GM12878 (cell line): ENCODE results near the gene FEN1. TPM values are rescaled to one million over a fixed set of nuclear protein-coding genes. Genes with fewer than 3 reads are reported as not detected.

Experiments used
- ATAC-seq: fragments of 200-7000 bp; cut with Tn5 transposase; 3 replicates; pipeline ENCODE4 v1.9.1; 2020; ENCODE audit warnings: mild to moderate bottlenecking, moderate library complexity
- BruUV-seq: library from RNA; stranded (reverse); fragments of 400-500 nt; replicated peaks from 2 replicates; lab custom pipeline; 2021; lab: Mats Ljungman, UMichigan
- CTCF ChIA-PET: fragments of 300-600 bp; sonication (Branson Sonifier 250); formaldehyde crosslinking; extraction: SDS; loops from one replicate; lab custom pipeline; 2021; ENCODE audit warnings: inconsistent platforms; lab: Yijun Ruan, JAX
- POLR2A ChIA-PET: fragments of 350-600 bp; formaldehyde crosslinking; extraction: SDS; loops from one replicate; lab custom pipeline; 2021; ENCODE audit warnings: inconsistent platforms; lab: Charles Lee
- RAD21 ChIA-PET: fragments of 300-600 bp; sonication (Branson Sonifier 250); formaldehyde crosslinking; loops from one replicate; lab custom pipeline; 2023; ENCODE audit warnings: antibody characterized with exemption; ENCODE audit not compliant: unreplicated experiment; lab: Charles Lee
- SMC1A ChIA-PET: fragments of 300-600 bp; sonication (Branson Sonifier 250); formaldehyde crosslinking; loops from one replicate; lab custom pipeline; 2023; ENCODE audit not compliant: unreplicated experiment, uncharacterized antibody; lab: Charles Lee
- DNase-seq: peaks from one replicate; pipeline ENCODE4 v3.0.0-alpha.2; 2011; ENCODE audit warnings: low read depth, low spot score
- FAIRE-seq: peaks from 3 replicates; lab custom pipeline; 2011; peaks lifted over from hg19 to GRCh38; lab: Jason Lieb, UNC
- H2AFZ ChIP-seq: 2 replicates; pipeline ENCODE4 v1.6.0; 2011; ENCODE audit warnings: low read depth, low read length, control low read depth; ENCODE audit not compliant: control insufficient read depth
- H3K27ac ChIP-seq: 2 replicates; pipeline ENCODE4 v1.5.1; 2011; ENCODE audit warnings: control low read depth; ENCODE audit not compliant: control insufficient read depth, insufficient read depth
- H3K27me3 ChIP-seq, 2 experiments: replicated peaks in 1 of 2; 2 replicates each; pipeline versions ENCODE4 v1.6.0 to v1.6.1; 2011; ENCODE audit warnings: low read length in 1 of 2; ENCODE audit not compliant: control insufficient read depth in 2 of 2, insufficient read depth in 2 of 2
- H3K36me3 ChIP-seq, 2 experiments: 2 replicates each; pipeline ENCODE4 v1.5.1; 2011; ENCODE audit warnings: low read length in 1 of 2; ENCODE audit not compliant: control insufficient read depth in 2 of 2, insufficient read depth in 2 of 2
- H3K4me1 ChIP-seq: 2 replicates; pipeline ENCODE4 v1.6.1; 2011; ENCODE audit warnings: mild to moderate bottlenecking, low read length, moderate library complexity, mixed read lengths; ENCODE audit not compliant: control insufficient read depth, insufficient read depth
- H3K4me2 ChIP-seq: 2 replicates; pipeline ENCODE4 v1.6.0; 2011; ENCODE audit warnings: control low read depth; ENCODE audit not compliant: control insufficient read depth, insufficient read depth
- H3K4me3 ChIP-seq: fragments of 200-600 bp; sonication (generic); 2 replicates; pipeline ENCODE4 v1.5.1; 2016
- H3K79me2 ChIP-seq: 2 replicates; pipeline ENCODE4 v1.6.0; 2011; ENCODE audit warnings: low read length; ENCODE audit not compliant: control insufficient read depth, insufficient read depth
- H3K9ac ChIP-seq: 2 replicates; pipeline ENCODE4 v1.8.0; 2011; ENCODE audit warnings: low read length, control low read depth, mixed read lengths; ENCODE audit not compliant: control insufficient read depth, insufficient read depth
- H3K9me3 ChIP-seq: replicated peaks from 3 replicates; pipeline ENCODE4 v1.5.1; 2011; ENCODE audit warnings: mild to moderate bottlenecking, low read length; ENCODE audit not compliant: control insufficient read depth, insufficient read depth
- H4K20me1 ChIP-seq: 2 replicates; pipeline ENCODE4 v1.6.0; 2011; ENCODE audit not compliant: control insufficient read depth, insufficient read depth
- ATF2 ChIP-seq: IDR thresholded peaks from 2 replicates; pipeline ENCODE4 v1.6.1; 2012; ENCODE audit warnings: low read length, inconsistent platforms
- CUX1 ChIP-seq: IDR thresholded peaks from 2 replicates; pipeline ENCODE4 v1.6.1; 2012; ENCODE audit warnings: improper control_type of control experiment, low read depth, low read length; ENCODE audit not compliant: insufficient replicate concordance
- GABPA ChIP-seq: IDR thresholded peaks from 2 replicates; pipeline ENCODE4 v1.6.1; 2014; ENCODE audit warnings: antibody characterized with exemption, low read depth, mild to moderate bottlenecking, inconsistent platforms
- GATAD2B ChIP-seq: fragments of 450-650 bp; conservative IDR thresholded peaks from 2 replicates; pipeline ENCODE4 v1.6.1; 2017; ENCODE audit warnings: low read depth, mild to moderate bottlenecking, moderate library complexity
- NBN ChIP-seq: fragments of 450-650 bp; IDR thresholded peaks from 2 replicates; pipeline ENCODE4 v1.6.1; 2016
- NR2C1 ChIP-seq: fragments of 450-650 bp; IDR thresholded peaks from 2 replicates; pipeline ENCODE4 v1.6.1; 2017; ENCODE audit warnings: antibody characterized with exemption, mild to moderate bottlenecking, moderate library complexity
- RELB ChIP-seq: fragments of 450-650 bp; IDR thresholded peaks from 2 replicates; pipeline ENCODE4 v1.6.1; 2017; ENCODE audit warnings: low read depth, mild to moderate bottlenecking, moderate library complexity
- SREBF1 ChIP-seq: IDR thresholded peaks from 2 replicates; pipeline ENCODE4 v1.6.1; 2012; ENCODE audit warnings: mild to moderate bottlenecking, low read length
- WGBS: methylation state at CpG from one replicate; pipeline ENCODE4 v1.1.6; 2016; ENCODE audit warnings: low lambda C conversion rate; ENCODE audit not compliant: insufficient replicate concordance, insufficient coverage; ENCODE audit errors: missing lambda C conversion rate; 5-methylcytosine and 5-hydroxymethylcytosine counted together
- in situ Hi-C: fragments of 300-500 bp; cut with MboI; formaldehyde crosslinking; loops from 9 replicates; pipeline ENCODE4 v1.14.3; 2018; ENCODE audit warnings: mixed read lengths
- intact Hi-C: fragments of 100-400 bp; cut with micrococcal nuclease; formaldehyde crosslinking; loops from one replicate; pipeline ENCODE4 v1.14.2; 2022; ENCODE audit not compliant: unreplicated experiment
- polyA plus RNA-seq, 11 experiments: library from polyadenylated mRNA; depleted of rRNA in 4 of 11; unstranded in 6 of 11; stranded (reverse) in 5 of 11; fragments of >200 nt; fragmentation: Nextera tagmentation in 4 of 11; fragmentation: Illumina TruSeq in 1 of 11; extraction: Ambion mirVana in 4 of 11; extraction: Trizol in 1 of 11; gene quantifications; 1 replicate in 1 of 11; 2 replicates in 10 of 11; pipeline versions ENCODE4 v1.2.1 to v1.2.3, GENCODE V29; 2011 to 2016; ENCODE audit warnings: inconsistent platforms in 2 of 11, missing spikeins in 2 of 11, low read depth in 1 of 11
- total RNA-seq, 4 experiments: library from RNA; depleted of rRNA in 3 of 4; stranded (reverse); fragments of >200 nt in 3 of 4; fragmentation: Illumina TruSeq in 1 of 4; extraction: Trizol in 1 of 4; gene quantifications; 2 replicates each; pipeline versions ENCODE4 v1.2.1 to v1.2.3, GENCODE V29; 2013 to 2021
- TF ChIP-seq, protein P1 (sequence below): fragments of 150-350 bp; IDR thresholded peaks from 2 replicates; pipeline ENCODE4 v1.6.1; 2014; ENCODE audit warnings: mild to moderate bottlenecking, low read depth, low read length

FEN1 gene
- total and polyA plus RNA-seq, 10 of the 15 experiments (the other 5 are each of a cell fraction or from before 2014, with no cell fraction given), result 54.8 to 282 (median 125) TPM

GRCh38 chr11:61773356-61773755 lies 19.4 kb upstream of the FEN1 start (continued):
- TF ChIP-seq CUX1 (no peak), ATF2 (no peak), NBN (no peak), GATAD2B (no peak), SREBF1 (no peak)

DNA sequence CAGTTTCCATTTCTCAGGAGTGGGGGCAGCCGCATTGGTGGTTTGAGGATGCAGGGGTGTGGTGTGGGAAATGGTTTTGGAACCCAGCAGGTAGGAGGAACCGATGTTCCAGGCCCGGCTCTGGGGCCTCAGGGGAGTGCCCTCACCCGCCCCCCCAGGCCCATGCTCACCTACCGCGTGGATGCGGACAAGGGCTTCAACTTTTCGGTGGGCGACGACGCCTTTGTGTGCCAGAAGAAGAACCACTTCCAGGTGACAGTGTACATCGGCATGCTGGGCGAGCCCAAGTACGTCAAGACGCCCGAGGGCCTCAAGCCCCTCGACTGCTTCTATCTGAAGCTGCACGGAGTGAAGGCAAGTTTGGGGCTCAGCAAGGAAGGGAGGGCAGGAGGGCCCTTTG lies 18.9 kb upstream of the FEN1 start:
- Histone ChIP-seq H3K4me2 (no peak overlapping the region), H3K27me3 (no peaks in the 10 kb centered on the region), H3K9ac (no peak overlapping the region), H3K9me3 (no peaks in the 10 kb centered on the region), H3K79me2 (no peaks in the 10 kb centered on the region), H4K20me1 (no peaks in the 10 kb centered on the region), H3K27ac (no peak overlapping the region), H2AFZ (no peak overlapping the region), H3K4me3 (no peak overlapping the region), H3K4me1 (no peaks in the 10 kb centered on the region; the same call in 1 of the 2 replicates), H3K36me3 (no peaks in the 10 kb centered on the region)
- WGBS, result 70% methylated on average over 18 of the region's 18 CpGs
- in situ Hi-C loops (no loop called here), intact Hi-C loops (no loop called here)
- POLR2A ChIA-PET, result interaction anchor here (0.7 kb wide), 1 partner anchor 45 kb away, joined by 4 read pairs; no protein-coding TSS in a partner anchor
- FAIRE-seq (no peak), DNase-seq (no peak), ATAC-seq (no peak)
- SMC1A ChIA-PET, result no interaction called here
- CTCF ChIA-PET, result interaction anchor here (7.5 kb wide), 1 partner anchor 25 kb away, joined by 88 read pairs; no protein-coding TSS in a partner anchor
- RAD21 ChIA-PET, result no interaction called here
- no TSS peak for BruUV-seq
- TF ChIP-seq, protein P1, sequence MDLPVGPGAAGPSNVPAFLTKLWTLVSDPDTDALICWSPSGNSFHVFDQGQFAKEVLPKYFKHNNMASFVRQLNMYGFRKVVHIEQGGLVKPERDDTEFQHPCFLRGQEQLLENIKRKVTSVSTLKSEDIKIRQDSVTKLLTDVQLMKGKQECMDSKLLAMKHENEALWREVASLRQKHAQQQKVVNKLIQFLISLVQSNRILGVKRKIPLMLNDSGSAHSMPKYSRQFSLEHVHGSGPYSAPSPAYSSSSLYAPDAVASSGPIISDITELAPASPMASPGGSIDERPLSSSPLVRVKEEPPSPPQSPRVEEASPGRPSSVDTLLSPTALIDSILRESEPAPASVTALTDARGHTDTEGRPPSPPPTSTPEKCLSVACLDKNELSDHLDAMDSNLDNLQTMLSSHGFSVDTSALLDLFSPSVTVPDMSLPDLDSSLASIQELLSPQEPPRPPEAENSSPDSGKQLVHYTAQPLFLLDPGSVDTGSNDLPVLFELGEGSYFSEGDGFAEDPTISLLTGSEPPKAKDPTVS, result no peak
- TF ChIP-seq RELB (no peak), NR2C1 (no peak), GABPA (no peak)
